Tibial nerve (tissue), 3 donors: ENCODE data around the gene DMD.

Source experiments
- POLR2A ChIP-seq, 2 donors: fragments of 450-650 bp; IDR thresholded peaks; one replicate each; pipeline ENCODE4 v1.6.1; 2017; ENCODE audit warnings: antibody characterized with exemption in 2 of 2, mild to moderate bottlenecking in 2 of 2, moderate library complexity in 2 of 2
- TF ChIP-seq, protein P1 (sequence below), 5 experiments: fragments of 200-600 bp in 3 of 5; fragments of 450-650 bp in 2 of 5; sonication (generic) in 3 of 5; IDR thresholded peaks; one replicate each; pipeline ENCODE4 v1.5.1; 2016 to 2019; ENCODE audit warnings: antibody characterized with exemption in 5 of 5, mild to moderate bottlenecking in 3 of 5, moderate library complexity in 2 of 5

DNA sequence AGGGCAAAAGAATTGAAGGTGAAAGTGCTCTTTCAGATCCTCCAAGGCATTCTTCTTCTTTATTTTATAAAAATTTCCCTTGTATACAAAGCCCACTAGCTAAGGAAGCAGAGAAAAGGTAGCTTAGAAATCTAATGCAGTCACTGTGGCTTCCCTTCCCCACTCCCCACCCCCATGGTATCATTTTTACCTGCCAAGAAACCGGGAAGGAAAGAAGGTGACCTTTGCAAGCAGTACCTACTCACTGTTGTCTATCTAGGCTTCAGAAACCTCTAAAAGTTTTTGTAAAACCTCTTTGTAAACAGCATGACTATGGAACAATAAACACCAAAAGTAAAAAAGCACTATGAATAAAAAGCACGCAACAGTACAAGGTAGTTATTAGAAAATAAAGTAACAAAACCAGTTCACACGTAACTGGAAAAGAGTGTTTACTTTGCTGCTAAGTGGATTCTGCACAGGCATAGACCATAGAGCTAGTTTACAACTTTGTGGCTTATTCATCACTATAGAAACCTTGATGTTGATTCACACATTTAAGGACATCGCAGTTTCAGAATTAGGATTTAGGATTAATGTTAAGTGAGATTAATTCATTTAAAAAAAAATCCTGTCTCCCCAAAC lies 2029.9 kb downstream of the DMD start:
- TF ChIP-seq, protein P1, sequence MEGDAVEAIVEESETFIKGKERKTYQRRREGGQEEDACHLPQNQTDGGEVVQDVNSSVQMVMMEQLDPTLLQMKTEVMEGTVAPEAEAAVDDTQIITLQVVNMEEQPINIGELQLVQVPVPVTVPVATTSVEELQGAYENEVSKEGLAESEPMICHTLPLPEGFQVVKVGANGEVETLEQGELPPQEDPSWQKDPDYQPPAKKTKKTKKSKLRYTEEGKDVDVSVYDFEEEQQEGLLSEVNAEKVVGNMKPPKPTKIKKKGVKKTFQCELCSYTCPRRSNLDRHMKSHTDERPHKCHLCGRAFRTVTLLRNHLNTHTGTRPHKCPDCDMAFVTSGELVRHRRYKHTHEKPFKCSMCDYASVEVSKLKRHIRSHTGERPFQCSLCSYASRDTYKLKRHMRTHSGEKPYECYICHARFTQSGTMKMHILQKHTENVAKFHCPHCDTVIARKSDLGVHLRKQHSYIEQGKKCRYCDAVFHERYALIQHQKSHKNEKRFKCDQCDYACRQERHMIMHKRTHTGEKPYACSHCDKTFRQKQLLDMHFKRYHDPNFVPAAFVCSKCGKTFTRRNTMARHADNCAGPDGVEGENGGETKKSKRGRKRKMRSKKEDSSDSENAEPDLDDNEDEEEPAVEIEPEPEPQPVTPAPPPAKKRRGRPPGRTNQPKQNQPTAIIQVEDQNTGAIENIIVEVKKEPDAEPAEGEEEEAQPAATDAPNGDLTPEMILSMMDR (IDR thresholded peaks at IDR 0.05) = no peak
- no peak for TF ChIP-seq POLR2A (IDR thresholded peaks at IDR 0.05)
